NCI-H1694 (cell line): ENCODE measurements around the gene TNFSF13.

ENCODE experiments used
- DNase-seq: peaks from one replicate; lab custom pipeline; 2025; lab: John Stamatoyannopoulos, UW

TNFSF13 gene, protein sequence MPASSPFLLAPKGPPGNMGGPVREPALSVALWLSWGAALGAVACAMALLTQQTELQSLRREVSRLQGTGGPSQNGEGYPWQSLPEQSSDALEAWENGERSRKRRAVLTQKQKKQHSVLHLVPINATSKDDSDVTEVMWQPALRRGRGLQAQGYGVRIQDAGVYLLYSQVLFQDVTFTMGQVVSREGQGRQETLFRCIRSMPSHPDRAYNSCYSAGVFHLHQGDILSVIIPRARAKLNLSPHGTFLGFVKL

DNA sequence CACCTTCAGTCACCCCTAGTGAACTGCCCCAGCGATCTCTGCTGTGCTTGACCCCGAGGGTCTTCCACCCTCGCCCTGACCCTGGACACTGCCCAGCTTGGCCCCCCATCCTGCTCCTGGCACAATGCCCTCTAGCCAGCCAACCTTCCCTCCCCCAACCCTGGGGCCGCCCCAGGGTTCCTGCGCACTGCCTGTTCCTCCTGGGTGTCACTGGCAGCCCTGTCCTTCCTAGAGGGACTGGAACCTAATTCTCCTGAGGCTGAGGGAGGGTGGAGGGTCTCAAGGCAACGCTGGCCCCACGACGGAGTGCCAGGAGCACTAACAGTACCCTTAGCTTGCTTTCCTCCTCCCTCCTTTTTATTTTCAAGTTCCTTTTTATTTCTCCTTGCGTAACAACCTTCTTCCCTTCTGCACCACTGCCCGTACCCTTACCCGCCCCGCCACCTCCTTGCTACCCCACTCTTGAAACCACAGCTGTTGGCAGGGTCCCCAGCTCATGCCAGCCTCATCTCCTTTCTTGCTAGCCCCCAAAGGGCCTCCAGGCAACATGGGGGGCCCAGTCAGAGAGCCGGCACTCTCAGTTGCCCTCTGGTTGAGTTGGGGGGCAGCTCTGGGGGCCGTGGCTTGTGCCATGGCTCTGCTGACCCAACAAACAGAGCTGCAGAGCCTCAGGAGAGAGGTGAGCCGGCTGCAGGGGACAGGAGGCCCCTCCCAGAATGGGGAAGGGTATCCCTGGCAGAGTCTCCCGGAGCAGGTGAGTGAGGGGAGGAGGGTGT is at the start of gene TNFSF13:
Gene TNFSF13, plus strand, starts transcription at position 207 of the 776 bp plus-strand sequence. Its CDS starts 290 bp downstream, at position 497.
- DNase-seq = no peak

DNA sequence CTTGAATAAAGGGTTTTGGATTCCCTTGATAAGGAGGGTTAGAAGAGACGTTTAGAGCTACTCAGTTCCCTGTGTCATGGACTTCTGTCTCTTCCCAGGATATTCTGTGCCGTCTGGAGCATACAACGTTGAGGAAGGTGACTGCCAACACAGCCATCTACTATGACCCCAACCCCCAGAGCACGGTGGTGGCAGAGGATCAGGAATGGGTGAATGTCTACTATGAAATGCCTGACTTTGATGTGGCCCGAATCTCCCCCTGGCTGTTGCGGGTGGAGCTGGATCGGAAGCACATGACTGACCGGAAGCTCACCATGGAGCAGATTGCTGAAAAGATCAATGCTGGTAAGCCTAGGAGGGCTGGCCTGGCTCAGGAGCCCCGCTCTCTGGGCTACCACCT is 49.7 kb upstream of the TNFSF13 start:
- no peak for DNase-seq

DNA sequence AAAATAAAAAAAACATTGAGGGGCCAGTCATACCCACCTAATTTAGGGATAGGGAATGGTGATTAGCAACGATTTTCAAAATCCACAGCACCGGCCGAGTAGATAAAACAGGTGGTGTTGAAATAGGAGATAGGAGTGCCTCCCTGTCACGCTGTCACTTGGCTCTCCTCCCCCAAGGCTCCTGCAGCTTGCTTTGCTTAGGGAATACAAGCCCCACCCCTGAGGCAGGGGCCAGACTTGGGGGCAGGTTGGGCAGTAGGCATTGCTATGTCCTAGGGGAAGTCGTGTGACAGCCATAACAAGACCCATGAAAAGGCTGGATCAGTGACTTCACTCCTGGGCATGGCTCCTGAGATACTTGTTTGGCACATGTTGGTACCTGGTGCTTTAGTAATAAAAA is 48.6 kb upstream of the TNFSF13 start:
- DNase-seq = no peak

DNA sequence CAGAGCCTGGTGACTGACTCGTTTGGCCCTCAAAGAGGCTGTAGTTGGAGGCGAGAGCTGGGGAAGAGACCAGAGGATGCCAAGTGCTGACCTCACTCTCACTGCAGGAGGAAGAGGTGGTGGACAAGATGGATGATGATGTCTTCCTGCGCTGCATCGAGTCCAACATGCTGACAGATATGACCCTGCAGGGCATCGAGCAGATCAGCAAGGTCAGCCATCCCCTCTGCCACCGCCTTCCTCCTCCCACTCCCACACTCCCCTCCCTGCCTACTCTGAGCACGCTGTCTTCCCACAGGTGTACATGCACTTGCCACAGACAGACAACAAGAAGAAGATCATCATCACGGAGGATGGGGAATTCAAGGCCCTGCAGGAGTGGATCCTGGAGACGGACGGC is 47.4 kb upstream of the TNFSF13 start:
- no peak for DNase-seq

DNA sequence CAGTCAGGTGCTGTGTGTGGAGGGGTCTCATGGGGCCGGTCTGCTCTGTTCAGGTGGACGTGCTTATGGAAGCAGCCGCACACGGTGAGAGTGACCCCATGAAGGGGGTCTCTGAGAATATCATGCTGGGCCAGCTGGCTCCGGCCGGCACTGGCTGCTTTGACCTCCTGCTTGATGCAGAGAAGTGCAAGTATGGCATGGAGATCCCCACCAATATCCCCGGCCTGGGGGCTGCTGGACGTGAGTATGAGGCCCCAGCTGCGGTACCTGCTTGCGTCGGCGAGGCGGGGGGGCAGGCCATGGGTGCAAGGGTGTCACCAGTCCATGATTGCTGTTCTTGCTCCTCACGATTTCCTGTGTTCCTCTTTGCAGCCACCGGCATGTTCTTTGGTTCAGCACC is 46.4 kb upstream of the TNFSF13 start:
- no peak for DNase-seq

DNA sequence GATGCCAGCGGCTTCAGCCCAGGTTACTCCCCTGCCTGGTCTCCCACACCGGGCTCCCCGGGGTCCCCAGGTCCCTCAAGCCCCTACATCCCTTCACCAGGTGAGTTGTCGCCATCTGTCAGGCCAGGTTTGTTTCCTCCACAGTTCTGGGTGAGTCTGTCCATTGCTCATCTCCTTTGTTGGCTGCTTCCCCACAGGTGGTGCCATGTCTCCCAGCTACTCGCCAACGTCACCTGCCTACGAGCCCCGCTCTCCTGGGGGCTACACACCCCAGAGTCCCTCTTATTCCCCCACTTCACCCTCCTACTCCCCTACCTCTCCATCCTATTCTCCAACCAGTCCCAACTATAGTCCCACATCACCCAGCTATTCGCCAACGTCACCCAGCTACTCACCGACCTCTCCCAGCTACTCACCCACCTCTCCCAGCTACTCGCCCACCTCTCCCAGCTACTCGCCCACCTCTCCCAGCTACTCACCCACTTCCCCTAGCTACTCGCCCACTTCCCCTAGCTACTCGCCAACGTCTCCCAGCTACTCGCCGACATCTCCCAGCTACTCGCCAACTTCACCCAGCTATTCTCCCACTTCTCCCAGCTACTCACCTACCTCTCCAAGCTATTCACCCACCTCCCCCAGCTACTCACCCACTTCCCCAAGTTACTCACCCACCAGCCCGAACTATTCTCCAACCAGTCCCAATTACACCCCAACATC is 45.6 kb upstream of the TNFSF13 start:
- DNase-seq = no peak

DNA sequence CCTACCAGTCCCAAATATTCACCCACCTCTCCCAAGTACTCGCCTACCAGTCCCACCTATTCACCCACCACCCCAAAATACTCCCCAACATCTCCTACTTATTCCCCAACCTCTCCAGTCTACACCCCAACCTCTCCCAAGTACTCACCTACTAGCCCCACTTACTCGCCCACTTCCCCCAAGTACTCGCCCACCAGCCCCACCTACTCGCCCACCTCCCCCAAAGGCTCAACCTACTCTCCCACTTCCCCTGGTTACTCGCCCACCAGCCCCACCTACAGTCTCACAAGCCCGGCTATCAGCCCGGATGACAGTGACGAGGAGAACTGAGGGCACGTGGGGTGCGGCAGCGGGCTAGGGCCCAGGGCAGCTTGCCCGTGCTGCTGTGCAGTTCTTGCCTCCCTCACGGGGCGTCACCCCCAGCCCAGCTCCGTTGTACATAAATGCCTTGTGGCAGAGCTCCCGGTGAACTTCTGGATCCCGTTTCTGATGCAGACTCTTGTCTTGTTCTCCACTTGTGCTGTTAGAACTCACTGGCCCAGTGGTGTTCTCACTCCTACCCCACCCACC is 44.6 kb upstream of the TNFSF13 start:
- no peak for DNase-seq

DNA sequence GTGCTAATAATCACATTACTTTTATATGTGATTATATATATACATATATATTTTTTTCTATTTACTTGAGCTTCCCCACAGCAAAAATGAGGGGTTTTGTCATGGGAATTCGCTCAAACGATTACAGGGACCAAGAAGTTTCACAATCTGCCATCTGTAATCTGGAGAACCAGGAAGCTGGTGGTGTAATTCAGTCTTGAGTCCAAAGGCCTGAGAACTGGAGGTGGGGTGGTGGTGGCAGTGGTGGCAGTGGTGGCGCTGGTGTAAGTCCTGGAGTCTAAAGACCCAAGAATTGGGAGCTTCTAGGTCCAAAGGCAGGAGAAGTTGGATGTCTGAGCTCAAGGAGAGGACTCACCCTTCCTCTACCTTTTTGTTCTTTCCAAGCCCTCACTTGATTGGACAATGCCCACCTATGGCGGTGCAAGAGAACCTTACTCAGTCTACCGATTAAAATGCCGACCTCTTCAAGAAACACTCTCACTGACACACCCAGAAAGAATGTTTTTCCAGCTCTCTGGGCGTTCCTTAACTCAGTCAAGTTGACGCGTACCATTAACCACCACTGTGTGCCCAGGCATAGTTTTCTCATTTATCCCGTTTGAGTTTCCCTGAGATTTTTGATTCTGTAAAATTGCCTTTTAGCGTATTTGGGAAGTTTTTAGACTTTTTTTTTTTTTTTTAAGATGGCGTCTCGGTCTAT is 42.5 kb upstream of the TNFSF13 start:
- DNase-seq = no peak

DNA sequence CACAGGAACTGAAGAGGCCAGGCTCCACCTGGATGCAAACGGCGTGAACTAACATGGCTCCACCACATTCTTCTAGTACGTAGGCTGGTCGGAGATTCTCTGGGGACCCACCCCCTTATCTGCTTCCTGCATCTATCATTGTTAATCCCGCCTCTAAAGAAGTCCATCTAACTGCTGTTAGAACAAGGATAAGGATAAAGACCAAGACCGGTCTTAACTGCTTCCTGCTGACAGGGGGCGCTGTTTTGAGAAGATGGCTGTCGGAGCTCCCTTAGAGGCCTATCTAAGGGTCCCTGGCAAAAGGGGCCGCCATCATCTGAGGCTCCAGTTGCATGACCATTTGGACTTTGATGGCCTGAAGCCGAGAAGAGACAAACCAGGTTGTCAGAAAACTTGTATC is 35.5 kb upstream of the TNFSF13 start:
- DNase-seq = no peak

DNA sequence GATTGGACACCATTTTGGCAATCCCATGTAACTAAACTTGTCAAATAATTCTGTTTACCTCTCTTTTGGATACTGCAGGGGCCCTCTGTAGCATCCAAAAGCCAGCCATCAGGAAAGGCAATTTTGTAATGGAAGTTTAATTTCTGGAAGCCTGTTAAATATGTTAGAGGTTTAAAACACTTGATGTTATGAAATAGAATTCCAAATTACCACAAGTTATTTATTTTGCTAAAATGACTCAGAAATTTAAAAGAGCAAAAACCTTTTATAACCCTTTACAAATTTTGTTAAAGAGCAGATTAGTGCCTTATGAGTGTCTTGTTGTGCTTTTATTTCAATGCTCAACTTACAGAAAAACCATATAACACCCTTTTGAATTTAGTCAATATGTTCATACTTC is 29.7 kb upstream of the TNFSF13 start:
- no peak for DNase-seq

DNA sequence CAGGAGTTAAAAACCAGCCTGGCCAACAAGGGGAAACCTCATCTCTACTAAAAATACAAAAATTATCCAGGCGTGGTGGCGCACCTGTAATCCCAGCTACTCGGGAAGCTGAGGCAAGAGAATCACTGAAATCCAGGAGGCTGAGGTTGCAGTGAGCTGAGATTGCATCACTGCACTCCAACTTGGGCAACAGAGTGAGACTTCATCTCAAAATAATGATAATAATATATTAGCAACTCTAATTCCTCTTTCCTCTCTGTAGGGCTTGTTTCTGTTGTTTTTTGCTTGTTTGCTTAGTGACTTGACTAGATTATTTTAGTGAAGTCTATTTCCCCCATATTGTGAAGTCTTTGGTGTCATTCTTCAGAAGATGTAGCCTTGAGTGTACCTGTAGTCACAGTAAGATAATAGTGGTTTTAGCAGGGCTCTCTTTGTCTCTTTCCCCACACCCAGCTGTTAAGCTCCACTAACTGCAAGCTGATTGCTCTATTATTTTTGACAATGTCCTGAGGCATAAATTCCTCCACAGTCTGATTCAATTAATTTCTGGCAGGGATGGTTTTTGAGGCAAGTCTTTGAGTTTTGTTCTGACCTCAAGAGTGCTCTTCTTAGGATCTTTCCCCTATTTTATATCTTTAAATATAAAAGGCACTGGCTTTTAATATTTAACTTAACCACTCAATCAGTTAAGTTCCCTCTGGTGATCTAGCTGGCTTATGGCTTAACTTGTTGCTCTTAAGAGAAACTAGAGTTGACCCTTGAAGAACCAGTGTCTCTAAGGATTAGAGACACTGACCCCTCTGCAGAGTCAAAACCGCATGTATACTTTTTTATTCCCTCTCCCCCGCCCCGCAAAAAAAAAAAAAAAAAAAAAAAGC is 28.3 kb upstream of the TNFSF13 start:
- no peak for DNase-seq

DNA sequence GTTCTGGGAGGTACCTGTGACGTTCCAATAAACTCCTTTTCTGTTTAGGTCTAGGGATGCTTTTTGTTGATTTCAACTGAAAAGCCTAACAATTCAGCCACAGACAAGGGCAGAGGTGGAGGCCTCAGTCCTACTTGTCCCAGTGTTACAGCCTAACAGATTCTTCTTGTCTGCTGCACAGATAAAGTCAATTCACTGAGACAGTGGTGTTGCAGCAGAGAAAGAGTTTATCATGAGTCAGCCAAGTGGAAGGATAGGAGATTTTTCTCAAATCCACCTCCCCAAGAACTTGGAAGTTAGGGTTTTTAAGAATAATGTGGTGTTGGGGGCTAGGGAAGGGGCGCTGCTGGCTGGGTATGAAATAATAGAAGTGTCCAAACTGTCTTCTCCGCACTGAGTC is 20.5 kb upstream of the TNFSF13 start:
- no peak for DNase-seq

DNA sequence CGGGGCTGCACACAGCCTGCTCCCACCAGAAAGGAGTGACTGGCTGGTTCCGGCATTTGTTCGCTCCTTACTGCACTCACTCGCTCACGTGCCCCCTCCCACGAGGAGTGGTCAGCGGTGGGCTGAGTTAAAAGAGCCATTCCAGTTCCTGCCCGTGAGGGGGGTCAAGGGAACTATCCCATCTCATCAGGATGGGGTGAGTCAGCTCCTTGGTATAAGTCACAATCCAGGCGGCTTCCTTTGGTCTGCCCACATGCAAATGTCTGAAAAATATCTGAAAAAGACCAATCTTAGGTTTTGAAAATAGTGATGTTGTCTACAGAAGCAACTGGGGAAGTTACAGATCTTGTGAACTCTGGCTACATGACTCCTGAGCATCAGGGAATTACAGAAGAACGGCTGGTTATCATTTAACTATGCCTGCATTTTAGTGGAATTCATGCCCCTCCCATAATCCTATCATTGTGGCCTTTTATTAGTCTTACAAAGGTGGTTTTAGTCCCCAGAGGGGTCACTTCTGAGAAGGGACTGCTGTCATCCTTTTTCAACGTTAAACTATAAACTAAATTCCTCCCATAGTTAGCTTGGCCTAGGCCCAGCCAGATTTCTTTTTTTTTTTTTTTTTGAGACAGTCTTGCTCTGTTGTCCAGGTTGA is 19.5 kb upstream of the TNFSF13 start:
- no peak for DNase-seq

DNA sequence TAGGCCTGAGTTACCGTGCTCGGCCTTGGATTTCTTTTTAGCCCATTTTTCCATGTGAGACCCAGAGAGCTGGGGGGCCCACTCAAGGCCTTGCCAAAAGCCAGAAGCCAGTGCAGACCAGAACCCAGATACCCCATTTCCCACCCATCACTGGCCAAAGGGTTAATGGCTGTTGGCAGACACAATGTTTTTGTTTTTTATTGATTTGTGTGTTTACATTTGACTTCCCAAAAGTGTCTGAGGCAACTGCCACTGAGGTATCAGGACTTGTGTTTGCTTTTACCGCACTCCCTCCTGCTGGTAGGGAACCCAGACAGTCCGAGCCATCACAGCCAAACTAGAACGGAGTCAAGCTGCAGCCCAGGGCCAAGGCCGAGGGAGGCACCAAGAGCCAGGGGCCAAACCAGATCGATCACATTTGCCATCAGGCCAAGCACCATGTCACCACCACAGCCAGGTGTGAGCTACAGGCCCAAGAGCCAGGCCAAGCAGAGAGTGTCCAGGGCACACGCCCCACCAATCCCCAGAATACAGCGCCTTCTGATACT is 17.4 kb upstream of the TNFSF13 start:
- no peak for DNase-seq

DNA sequence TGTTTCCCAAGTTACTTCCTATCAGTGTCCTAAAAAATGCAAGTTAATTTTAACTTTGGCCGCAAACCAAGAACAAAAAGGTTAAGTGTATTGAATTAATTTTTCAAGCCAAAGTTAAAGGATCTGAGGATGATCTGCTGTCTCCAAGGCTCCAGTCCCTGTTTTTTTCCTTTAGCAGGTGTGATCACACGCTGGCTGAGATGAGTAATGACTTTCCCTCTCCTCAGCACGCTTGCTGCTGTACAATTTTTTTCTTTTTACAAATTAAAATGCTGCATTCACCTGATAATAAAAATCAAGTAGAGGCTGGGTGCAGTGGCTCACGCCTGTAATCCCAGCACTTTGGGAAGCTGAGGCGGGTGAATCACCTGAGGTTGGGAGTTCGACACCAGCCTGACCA is 13.6 kb upstream of the TNFSF13 start:
- no peak for DNase-seq

DNA sequence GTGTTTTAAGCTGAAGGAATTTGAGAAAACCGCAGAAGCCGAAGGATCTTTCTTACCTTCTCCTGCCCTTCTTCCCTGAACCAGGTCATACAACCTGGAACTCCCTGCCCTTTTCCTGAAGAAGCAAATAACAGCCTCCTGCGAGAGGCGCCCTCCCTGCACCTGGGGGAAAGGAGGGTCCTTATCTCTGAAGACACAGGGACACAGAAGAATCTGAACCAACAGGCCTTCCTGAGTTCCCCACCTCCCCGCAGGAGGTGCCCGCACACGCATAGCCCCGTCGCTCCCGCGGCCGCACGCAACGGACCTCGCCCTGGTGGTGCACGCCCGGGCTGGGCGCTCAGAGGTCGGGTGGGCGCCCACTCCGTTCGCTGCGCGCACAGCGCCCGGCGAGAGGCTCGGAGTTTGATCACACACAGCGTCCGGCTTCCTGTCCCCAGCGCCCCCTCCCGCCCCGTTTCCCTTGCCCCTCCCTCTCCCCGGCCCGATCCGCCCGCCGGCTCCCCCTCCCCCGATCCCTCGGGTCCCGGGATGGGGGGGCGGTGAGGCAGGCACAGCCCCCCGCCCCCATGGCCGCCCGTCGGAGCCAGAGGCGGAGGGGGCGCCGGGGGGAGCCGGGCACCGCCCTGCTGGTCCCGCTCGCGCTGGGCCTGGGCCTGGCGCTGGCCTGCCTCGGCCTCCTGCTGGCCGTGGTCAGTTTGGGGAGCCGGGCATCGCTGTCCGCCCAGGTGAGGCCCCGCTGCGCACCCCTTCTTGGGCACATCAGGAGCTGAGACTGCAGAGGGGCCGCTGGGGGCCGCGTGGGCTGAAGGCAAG is 9.8 kb upstream of the TNFSF13 start, which contains the start of gene TNFSF12:
Gene TNFSF12, plus strand, starts transcription at position 474 of the 816 bp plus-strand sequence. Its CDS starts 96 bp downstream, at position 570.
- DNase-seq = no peak

DNA sequence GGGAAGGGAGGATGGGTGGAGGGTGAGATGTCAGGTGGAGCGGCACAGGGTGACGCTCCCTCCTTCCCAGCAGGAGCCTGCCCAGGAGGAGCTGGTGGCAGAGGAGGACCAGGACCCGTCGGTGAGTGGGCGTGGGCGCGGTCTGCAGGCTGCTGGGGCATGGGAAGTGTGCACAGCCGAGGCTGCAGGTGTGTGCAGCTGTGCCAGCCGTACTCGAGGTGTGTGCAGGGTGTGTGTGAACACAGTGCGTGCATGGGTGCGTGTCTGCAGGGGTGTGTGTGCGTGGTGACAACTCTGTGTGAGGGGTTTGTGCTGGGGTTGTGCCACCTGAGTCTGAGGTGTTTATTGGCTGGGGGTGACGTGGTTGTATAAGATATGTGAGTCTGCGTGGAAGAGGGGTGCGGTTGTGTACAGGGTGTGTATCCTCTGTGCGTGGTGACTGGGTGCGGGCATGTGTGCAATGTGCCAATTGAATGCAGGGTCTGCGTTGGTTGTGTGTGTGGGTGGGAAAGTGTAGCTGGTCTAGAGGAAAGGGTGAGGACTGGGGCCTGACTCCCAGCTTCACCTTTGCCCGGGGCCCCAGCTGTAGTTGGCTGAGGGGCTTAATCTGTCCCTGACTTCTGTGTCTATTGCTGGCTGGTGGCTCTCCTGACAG is 9.0 kb upstream of the TNFSF13 start:
- no peak for DNase-seq

DNA sequence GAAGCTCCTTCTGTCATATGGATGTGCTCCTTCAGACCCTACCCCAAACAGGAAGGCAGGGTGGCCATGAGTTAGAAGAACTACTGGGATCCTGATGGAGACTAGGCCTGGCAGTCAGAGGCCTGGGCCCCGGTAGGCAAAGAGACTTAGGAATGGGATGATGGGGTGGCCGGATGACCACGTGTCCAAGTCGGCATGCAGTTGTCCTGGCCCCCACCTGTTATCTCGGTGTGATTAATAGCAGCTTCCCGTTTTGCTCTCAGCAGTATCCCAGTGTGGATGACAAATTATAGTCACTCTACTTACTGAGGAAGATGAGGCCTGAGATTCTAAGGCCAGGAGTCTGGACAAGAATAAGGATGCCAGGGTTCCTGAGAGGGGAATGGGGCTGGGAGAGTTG is 8.2 kb upstream of the TNFSF13 start:
- DNase-seq = no peak

DNA sequence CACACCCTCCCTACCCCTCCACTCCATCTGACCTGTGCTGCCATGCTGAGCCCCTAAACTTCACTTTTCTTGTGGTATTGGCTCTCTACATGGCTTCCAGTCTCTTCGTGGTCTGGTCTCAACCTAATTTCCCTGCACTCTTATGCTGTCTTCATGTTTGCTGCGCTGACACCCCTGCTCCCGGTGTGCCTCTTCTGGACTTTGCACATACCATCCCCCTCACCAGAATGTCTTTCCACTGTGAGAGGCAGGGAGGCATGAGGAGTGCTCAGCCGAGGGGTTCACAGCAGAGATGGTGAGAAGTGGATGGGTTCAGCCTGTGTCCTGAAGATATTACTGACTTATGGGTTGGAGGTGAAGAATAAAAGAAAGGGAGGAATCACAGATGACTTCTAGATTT is 7.2 kb upstream of the TNFSF13 start:
- no peak for DNase-seq
